ENCODE results near the gene CCSER1. TPM values are rescaled to one million over a fixed set of nuclear protein-coding genes. Genes with fewer than 3 reads are reported as not detected.

CCSER1 gene
- polyA plus RNA-seq, 3 donors = 0.09 to 0.75 (median 0.13) TPM

DNA sequence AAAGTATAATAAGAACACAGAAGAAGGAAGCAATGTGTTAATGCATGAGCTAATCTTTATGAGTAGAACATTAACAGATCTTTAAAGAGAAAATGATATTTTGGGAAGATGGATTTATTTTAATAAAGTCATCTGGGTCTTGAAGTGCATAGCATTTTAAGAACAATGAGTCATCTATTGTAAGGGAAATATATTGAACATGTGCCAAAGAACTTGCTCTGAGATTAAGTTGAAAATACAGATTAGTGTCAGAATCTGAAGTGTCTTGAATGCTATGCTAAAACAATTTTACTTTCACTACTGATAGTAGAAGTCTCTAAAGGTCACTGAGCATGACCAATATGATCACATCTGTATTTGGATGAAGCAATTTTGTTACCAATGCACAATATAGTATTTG lies 1399.9 kb downstream of the CCSER1 start:
- no peaks in the 10 kb centered on the region for H3K27me3 Mint-ChIP-seq (ENCODE audit: low read depth in 3 of 3)
- peaks cover 5 to 11% of the 10 kb centered on the region in 2 donors for H3K9me3 ChIP-seq (replicated peaks in 1 of 2; ENCODE audit: control insufficient read depth in 1 of 2, insufficient read depth in 1 of 2, low read length in 2 of 2)
- intact Hi-C loops (cut with micrococcal nuclease) = no loop called here
- peaks cover 3 to 14% (median 7%) of the 10 kb centered on the region in 7 donors for H3K9me3 Mint-ChIP-seq
- no peaks in the 10 kb centered on the region for H4K20me1 ChIP-seq (ENCODE audit: insufficient read depth, low read length)
- no peaks in the 10 kb centered on the region for H3K36me3 ChIP-seq (replicated peaks in 1 of 2; ENCODE audit: control insufficient read depth in 1 of 2, insufficient read depth in 2 of 2, low read length in 2 of 2)
- H3K9ac ChIP-seq (ENCODE audit: insufficient read depth, low read length, poor library complexity, severe bottlenecking) = no peak overlapping the region
- no peaks in the 10 kb centered on the region for H3K79me2 ChIP-seq (ENCODE audit: insufficient read depth, low read length)
- no peaks in the 10 kb centered on the region for H3K4me1 Mint-ChIP-seq
- no peak overlapping the region for H3K27ac Mint-ChIP-seq
- H3K36me3 Mint-ChIP-seq = no peaks in the 10 kb centered on the region
- no peak overlapping the region for H2AFZ ChIP-seq (ENCODE audit: insufficient read depth, low read depth, low read length, poor library complexity, severe bottlenecking)
- no peak overlapping the region for H3K4me3 ChIP-seq (replicated peaks in 1 of 3; ENCODE audit: low read depth in 2 of 3, low read length in 3 of 3)
- no peak overlapping the region for H3K4me3 Mint-ChIP-seq
- H3K4me1 ChIP-seq (ENCODE audit: control insufficient read depth in 1 of 2, insufficient read depth in 2 of 2, low read length in 2 of 2) = no peaks in the 10 kb centered on the region
- no peak overlapping the region for H3K4me2 ChIP-seq (replicated peaks; ENCODE audit: extremely low read depth, low read length, poor library complexity, severe bottlenecking)
- H3K27me3 ChIP-seq (ENCODE audit: control insufficient read depth in 2 of 2, insufficient read depth in 2 of 2, low read length in 2 of 2) = no peaks in the 10 kb centered on the region
- DNase-seq = no peak
- no peak overlapping the region for H3K27ac ChIP-seq (ENCODE audit: low read depth in 1 of 2, low read length in 2 of 2)
- TF ChIP-seq CTCF (IDR thresholded peaks at IDR 0.05) = no peak

DNA sequence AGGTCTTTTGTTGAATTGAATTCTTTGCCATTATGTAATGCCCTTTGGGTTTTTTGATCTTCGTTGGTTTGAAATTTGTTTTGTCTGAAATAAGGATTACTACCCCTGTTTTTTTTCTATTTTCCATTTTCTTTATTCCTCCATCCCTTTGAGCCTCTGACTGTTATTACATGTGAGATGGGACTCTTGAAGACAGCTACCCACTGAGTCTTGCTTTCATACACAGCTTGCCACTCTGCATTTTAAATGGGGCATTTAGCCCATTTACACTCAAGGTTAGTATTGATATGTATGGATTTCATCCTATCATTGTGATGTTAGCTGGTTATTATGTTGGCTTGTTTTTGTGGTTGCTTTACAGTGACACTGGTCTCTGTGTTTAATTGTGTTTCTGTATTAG lies 1440.4 kb downstream of the CCSER1 start:
- no peaks in the 10 kb centered on the region for H3K4me1 ChIP-seq (ENCODE audit: control insufficient read depth in 1 of 2, insufficient read depth in 2 of 2, low read length in 2 of 2)
- H3K27ac ChIP-seq (ENCODE audit: low read depth in 1 of 2, low read length in 2 of 2) = no peak overlapping the region
- no peaks in the 10 kb centered on the region for H3K79me2 ChIP-seq (ENCODE audit: insufficient read depth, low read length)
- H3K36me3 Mint-ChIP-seq = no peaks in the 10 kb centered on the region
- H4K20me1 ChIP-seq (ENCODE audit: insufficient read depth, low read length) = no peaks in the 10 kb centered on the region
- H3K4me3 Mint-ChIP-seq = no peak overlapping the region
- H3K4me1 Mint-ChIP-seq = no peaks in the 10 kb centered on the region
- intact Hi-C loops (cut with micrococcal nuclease) = no loop called here
- no peaks in the 10 kb centered on the region for H3K27me3 ChIP-seq (ENCODE audit: control insufficient read depth in 2 of 2, insufficient read depth in 2 of 2, low read length in 2 of 2)
- H3K27me3 Mint-ChIP-seq (ENCODE audit: low read depth in 3 of 3) = peaks cover 0 to 1% (median 0%) of the 10 kb centered on the region in 3 donors
- no peak overlapping the region for H3K9ac ChIP-seq (ENCODE audit: insufficient read depth, low read length, poor library complexity, severe bottlenecking)
- no peaks in the 10 kb centered on the region for H3K36me3 ChIP-seq (replicated peaks in 1 of 2; ENCODE audit: control insufficient read depth in 1 of 2, insufficient read depth in 2 of 2, low read length in 2 of 2)
- H3K9me3 ChIP-seq (replicated peaks in 1 of 2; ENCODE audit: control insufficient read depth in 1 of 2, insufficient read depth in 1 of 2, low read length in 2 of 2) = peaks cover 23 to 27% of the 10 kb centered on the region in 2 donors
- H3K4me3 ChIP-seq (replicated peaks in 1 of 3; ENCODE audit: low read depth in 2 of 3, low read length in 3 of 3) = no peak overlapping the region
- H3K9me3 Mint-ChIP-seq = peaks cover 7 to 24% (median 16%) of the 10 kb centered on the region in 7 donors
- H3K4me2 ChIP-seq (replicated peaks; ENCODE audit: extremely low read depth, low read length, poor library complexity, severe bottlenecking) = no peak overlapping the region
- no peak for TF ChIP-seq CTCF (IDR thresholded peaks at IDR 0.05)
- no peak for DNase-seq
- H3K27ac Mint-ChIP-seq = no peak overlapping the region
- WGBS (ENCODE audit: insufficient coverage) = no CpG with 5 or more reads among the region's 1 CpG
- no peak overlapping the region for H2AFZ ChIP-seq (ENCODE audit: insufficient read depth, low read depth, low read length, poor library complexity, severe bottlenecking)

Measured in CD14-positive monocyte (primary cell).